Ovary (tissue), 9 donors: Measurements from ENCODE around the gene MRFAP1. TPM values are rescaled to one million over a fixed set of nuclear protein-coding genes. Genes with fewer than 3 reads are reported as not detected.

Experiments
- DNase-seq, 5 donors: peaks; one replicate each; pipeline ENCODE4 v3.0.0-alpha.2; 2019 to 2020
- H3K27ac ChIP-seq, 2 donors: fragments of 200-600 bp; one replicate each; pipeline versions ENCODE4 v1.5.1 to v1.8.0; 2019 to 2022
- H3K27me3 ChIP-seq: fragments of 200-600 bp; one replicate; pipeline ENCODE4 v1.8.0; 2022
- H3K36me3 ChIP-seq: fragments of 200-600 bp; sonication (generic); one replicate; pipeline ENCODE4 v1.5.1; 2019
- H3K4me1 ChIP-seq: one replicate; pipeline ENCODE4 v1.8.1; 2013; ENCODE audit warnings: mild to moderate bottlenecking, moderate library complexity; ENCODE audit not compliant: insufficient read depth
- H3K4me3 ChIP-seq: fragments of 200-600 bp; sonication (generic); one replicate; pipeline ENCODE4 v1.5.1; 2017
- H3K9me3 ChIP-seq, 2 donors: fragments of 200-600 bp in 1 of 2; sonication (generic) in 1 of 2; one replicate each; pipeline versions ENCODE4 v1.5.1 to v1.8.1; 2013 to 2019; ENCODE audit warnings: mild to moderate bottlenecking in 1 of 2, moderate library complexity in 1 of 2
- EP300 ChIP-seq: sonication (generic); formaldehyde crosslinking; IDR thresholded peaks from one replicate; pipeline ENCODE4 v1.6.1; 2017; ENCODE audit warnings: antibody characterized with exemption
- POLR2A ChIP-seq: fragments of 450-650 bp; IDR thresholded peaks from one replicate; pipeline ENCODE4 v1.6.1; 2017; ENCODE audit warnings: antibody characterized with exemption, mild to moderate bottlenecking, moderate library complexity
- WGBS, 3 donors: extraction: QIAGEN DNeasy Blood & Tissue Kit in 1 of 3; methylation state at CpG; one replicate each; pipeline versions ENCODE4 v1.1.5 to v1.1.7; 2013 to 2017; 5-methylcytosine and 5-hydroxymethylcytosine counted together
- intact Hi-C, 4 donors: fragments of 100-400 bp; cut with DNase I; formaldehyde crosslinking; loops; one replicate each; pipeline versions ENCODE4 v1.11.0 to v1.15.1; 2022 to 2023
- polyA plus RNA-seq, 2 donors: library from polyadenylated mRNA; stranded (reverse); fragments of 200-250 nt in 1 of 2; fragments of 350-450 nt in 1 of 2; fragmentation: Illumina TruSeq in 1 of 2; extraction: RNeasy Lipid Tissue Mini Kit (QIAGEN cat#74804) in 1 of 2; gene quantifications; one replicate each; pipeline ENCODE4 v1.2.3, GENCODE V29; 2013 to 2014
- total RNA-seq, 7 donors: library from RNA; depleted of rRNA in 2 of 7; stranded (reverse); fragments of >200 nt in 2 of 7; fragmentation: NEBNext Ultra II Directional in 3 of 7; extraction: Animal tissue kit (Norgen Biotek cat#: 25700) in 3 of 7; gene quantifications; one replicate each; pipeline versions ENCODE4 v1.1.0 to v1.2.4, GENCODE V29; 2016 to 2023
- TF ChIP-seq, protein P1 (sequence below), 3 donors: fragments of 450-650 bp in 2 of 3; fragments of 200-600 bp in 1 of 3; IDR thresholded peaks; one replicate each; pipeline versions ENCODE4 v1.5.1 to v1.8.0; 2016 to 2022; ENCODE audit warnings: antibody characterized with exemption in 3 of 3, mild to moderate bottlenecking in 1 of 3
- donor health status: DM: no; HTN: no; CAD: no; lungs with moderate emphysema.
- donor health status: DM: no; HTN: no; CAD: no.
- donor health status: Bipolar disorder and iron deficiency.
- donor health status: DM: yes; HTN: yes; CAD: no.
- donor health status: DM: no; HTN: no; CAD: no.
- donor health status: DM: yes; HTN: yes; CAD: no.

Gene MRFAP1
- total and polyA plus RNA-seq, 9 donors: 154 to 367 (median 324) TPM

DNA sequence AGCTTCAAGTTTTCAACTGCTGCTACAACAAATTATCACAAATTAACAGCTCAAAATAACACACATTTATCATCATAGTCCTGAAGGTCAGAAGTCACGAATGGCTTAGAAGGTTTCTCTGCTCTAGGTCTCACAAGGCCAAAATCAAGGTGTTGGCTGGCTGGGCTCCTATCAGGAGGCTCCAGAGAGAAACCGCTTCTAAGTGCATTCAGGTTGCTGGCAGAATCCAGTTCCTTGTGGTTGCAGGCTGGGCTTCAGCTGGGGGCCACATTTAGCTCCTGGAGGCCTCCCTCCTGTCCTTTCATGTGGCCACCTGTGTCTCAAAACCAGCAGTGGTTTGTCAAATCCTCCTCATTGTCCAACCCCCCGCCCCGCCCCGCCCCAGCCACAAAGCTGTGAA, 15.4 kb downstream of the MRFAP1 start:
- no peaks in the 10 kb centered on the region for H3K27me3 ChIP-seq
- no peak for DNase-seq
- WGBS, 3 donors: 92 to 94% (median 94%) methylated on average over 5 of the region's 5 CpGs
- intact Hi-C loops: no loop called here
- no peaks in the 10 kb centered on the region for H3K36me3 ChIP-seq
- no peaks in the 10 kb centered on the region for H3K9me3 ChIP-seq
- H3K4me3 ChIP-seq: no peak overlapping the region
- H3K4me1 ChIP-seq: no peaks in the 10 kb centered on the region
- TF ChIP-seq EP300: no peak
- no peak for TF ChIP-seq POLR2A
- TF ChIP-seq, protein P1, sequence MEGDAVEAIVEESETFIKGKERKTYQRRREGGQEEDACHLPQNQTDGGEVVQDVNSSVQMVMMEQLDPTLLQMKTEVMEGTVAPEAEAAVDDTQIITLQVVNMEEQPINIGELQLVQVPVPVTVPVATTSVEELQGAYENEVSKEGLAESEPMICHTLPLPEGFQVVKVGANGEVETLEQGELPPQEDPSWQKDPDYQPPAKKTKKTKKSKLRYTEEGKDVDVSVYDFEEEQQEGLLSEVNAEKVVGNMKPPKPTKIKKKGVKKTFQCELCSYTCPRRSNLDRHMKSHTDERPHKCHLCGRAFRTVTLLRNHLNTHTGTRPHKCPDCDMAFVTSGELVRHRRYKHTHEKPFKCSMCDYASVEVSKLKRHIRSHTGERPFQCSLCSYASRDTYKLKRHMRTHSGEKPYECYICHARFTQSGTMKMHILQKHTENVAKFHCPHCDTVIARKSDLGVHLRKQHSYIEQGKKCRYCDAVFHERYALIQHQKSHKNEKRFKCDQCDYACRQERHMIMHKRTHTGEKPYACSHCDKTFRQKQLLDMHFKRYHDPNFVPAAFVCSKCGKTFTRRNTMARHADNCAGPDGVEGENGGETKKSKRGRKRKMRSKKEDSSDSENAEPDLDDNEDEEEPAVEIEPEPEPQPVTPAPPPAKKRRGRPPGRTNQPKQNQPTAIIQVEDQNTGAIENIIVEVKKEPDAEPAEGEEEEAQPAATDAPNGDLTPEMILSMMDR (IDR thresholded peaks at IDR 0.05): no peak
- H3K27ac ChIP-seq: no peak overlapping the region

DNA sequence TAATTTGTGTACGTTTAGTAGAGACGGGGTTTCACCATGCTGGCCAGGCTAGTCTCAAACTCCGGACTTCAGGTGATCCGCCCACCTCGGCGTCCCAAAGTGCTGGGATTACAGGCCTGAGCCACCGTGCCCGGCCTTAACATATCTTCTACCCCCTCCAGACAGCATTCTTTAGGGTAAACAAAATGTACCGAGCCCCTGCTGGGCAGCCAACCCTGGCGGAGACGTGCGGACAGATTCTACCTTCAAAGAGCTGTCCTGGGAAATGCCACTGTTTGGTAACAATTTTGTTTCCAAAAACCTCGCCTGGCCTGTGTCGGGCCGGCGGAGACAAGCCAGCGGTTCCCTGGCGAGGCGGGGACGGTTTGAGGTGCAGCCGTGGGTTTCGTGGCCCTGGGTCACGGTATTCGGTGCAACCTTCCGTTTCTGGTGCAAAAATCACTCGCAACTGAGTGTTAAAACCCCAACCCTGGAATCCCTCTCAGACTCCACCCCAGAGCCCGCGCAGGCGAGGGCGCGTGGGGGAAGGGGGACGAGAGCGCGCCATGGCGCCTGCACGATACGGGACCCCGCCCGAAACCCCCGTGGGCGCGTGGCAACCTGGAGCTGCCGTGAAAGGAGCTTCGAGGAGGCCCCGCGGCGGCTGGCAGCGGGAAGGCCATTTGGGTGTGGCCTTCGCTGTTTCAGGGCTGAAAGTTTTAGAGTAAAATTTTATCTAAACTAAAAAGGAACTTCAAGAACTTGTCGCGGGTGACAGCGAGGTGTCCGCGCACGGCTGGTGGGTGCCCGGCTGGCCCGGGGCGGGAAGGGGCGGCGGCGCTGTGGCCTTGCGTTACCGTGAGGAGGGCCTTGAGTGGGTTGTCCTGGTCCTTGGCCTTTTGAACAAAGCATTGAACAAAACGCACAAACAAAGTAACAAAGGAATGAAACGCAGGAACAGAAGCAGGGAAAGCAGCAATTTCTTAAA, 17.0 kb downstream of the MRFAP1 start:
- Histone ChIP-seq H3K4me1 (no peaks in the 10 kb centered on the region), H3K4me3 (no peak overlapping the region), H3K36me3 (no peaks in the 10 kb centered on the region), H3K9me3 (no peaks in the 10 kb centered on the region), H3K27ac (no peak overlapping the region), H3K27me3 (no peaks in the 10 kb centered on the region)
- no peak for DNase-seq
- intact Hi-C loops: no loop called here
- 86 to 87% (median 86%) methylated on average over 65 of the region's 65 CpGs for WGBS, 3 donors
- TF ChIP-seq EP300: no peak
- no peak for TF ChIP-seq POLR2A
- TF ChIP-seq, protein P1 (IDR thresholded peaks at IDR 0.05): no peak

DNA sequence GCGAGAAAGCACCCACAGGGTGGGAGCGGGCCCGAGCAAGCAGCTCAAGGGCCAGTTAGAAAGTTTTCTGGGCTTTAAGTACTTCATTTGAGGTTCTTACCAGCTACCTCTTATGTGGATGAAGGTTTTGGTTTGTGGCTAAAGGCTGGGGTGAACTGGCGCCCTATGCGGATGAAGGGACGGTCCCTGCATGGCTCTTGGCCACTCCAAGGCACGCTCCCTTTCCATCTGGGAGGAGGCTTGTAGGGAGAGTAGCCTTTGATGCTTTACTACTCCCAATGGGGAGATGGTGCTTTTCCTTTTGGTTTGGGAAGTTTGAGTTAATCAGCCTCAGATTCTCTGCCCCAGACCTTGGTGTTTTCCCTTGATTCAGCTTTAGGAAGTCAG, 17.7 kb downstream of the MRFAP1 start:
- peak overlapping the region; percentile 36 to 65 for H3K27ac ChIP-seq

GRCh38 chr4:6658597-6659075, 18.2 kb downstream of the MRFAP1 start:
- DNase-seq: peak; percentile 37 to 76 (median 51)
- Histone ChIP-seq H3K4me1 (no peaks in the 10 kb centered on the region), H3K4me3 (peak overlapping the region; percentile 41), H3K27me3 (no peaks in the 10 kb centered on the region), H3K36me3 (no peaks in the 10 kb centered on the region), H3K9me3 (no peaks in the 10 kb centered on the region), H3K27ac (peak overlapping the region; percentile 36 to 65)
- TF ChIP-seq POLR2A (no peak), EP300 (no peak)
- TF ChIP-seq, protein P1 (IDR thresholded peaks at IDR 0.05): no peak
- intact Hi-C loops: no loop called here
- WGBS, 3 donors: 1 to 2% (median 1%) methylated on average over 45 to 52 of the region's 52 CpGs

More for the DNA sequence above, 17.7 kb downstream of the MRFAP1 start:
- intact Hi-C loops: no loop called here
- DNase-seq: no peak
- no peaks in the 10 kb centered on the region for H3K27me3 ChIP-seq
- whole genome bisulfite sequencing, 3 donors: 81 to 91% (median 88%) methylated on average over 7 of the region's 7 CpGs
- H3K4me1 ChIP-seq: no peaks in the 10 kb centered on the region
- TF ChIP-seq EP300 (no peak), POLR2A (no peak)
- TF ChIP-seq, protein P1 (IDR thresholded peaks at IDR 0.05): no peak
- H3K9me3 ChIP-seq: no peaks in the 10 kb centered on the region
- no peaks in the 10 kb centered on the region for H3K36me3 ChIP-seq
- peak overlapping the region; percentile 41 for H3K4me3 ChIP-seq
